AG04449 (cell line): ENCODE data around the gene MYOC.
"Not testable (repeated sequence)": the region's sequence is repeated elsewhere in the genome, so short reads cannot be mapped to it uniquely, and the experiment has no call there.

ENCODE experiments used
- CTCF ChIA-PET: fragments of 350-600 bp; formaldehyde crosslinking; extraction: SDS; loops from one replicate; lab custom pipeline; 2021; ENCODE audit warnings: antibody characterized with exemption; lab: Yijun Ruan, JAX
- POLR2A ChIA-PET: fragments of 400-600, 350-600 bp; formaldehyde crosslinking; extraction: SDS; loops from one replicate; lab custom pipeline; 2020; ENCODE audit warnings: antibody characterized with exemption, inconsistent platforms; lab: Yijun Ruan, JAX
- DNase-seq: peaks from one replicate; pipeline ENCODE4 v3.0.0-alpha.2; 2010; ENCODE audit warnings: low read depth, low spot score
- H3K4me3 ChIP-seq: 2 replicates; pipeline ENCODE4 v1.5.1; 2011; ENCODE audit warnings: low read depth, mild to moderate bottlenecking, control low read depth, low read length
- CTCF ChIP-seq: IDR thresholded peaks from one replicate; pipeline ENCODE4 v1.5.1; 2011; ENCODE audit warnings: mild to moderate bottlenecking, moderate library complexity, low read length, control low read depth, inconsistent platforms; ENCODE audit not compliant: insufficient read depth; ENCODE audit errors: missing control alignments

Gene MYOC

GRCh38 chr1:171663854-171664575 lies 11.5 kb upstream of the MYOC start:
- POLR2A ChIA-PET, result no interaction called here
- CTCF ChIA-PET, result interaction anchor here (1.0 to 1.5 kb wide), 3 partner anchors 9 to 20 kb away, joined by 3 to 6 read pairs (median 6); no protein-coding TSS in a partner anchor
- TF ChIP-seq CTCF, result no peak
- H3K4me3 ChIP-seq, result no peak overlapping the region
- DNase-seq, result no peak

GRCh38 chr1:171663036-171663853 lies 10.8 kb upstream of the MYOC start:
- ChIA-PET POLR2A (no interaction called here), CTCF (interaction anchor here (1.4 to 1.5 kb wide), 2 partner anchors 8 to 17 kb away, joined by 6 read pairs; no protein-coding TSS in a partner anchor)
- H3K4me3 ChIP-seq, result no peak overlapping the region
- TF ChIP-seq CTCF, result no peak
- DNase-seq, result no peak

- ChIA-PET POLR2A (no interaction called here), CTCF (interaction anchor here (1.1 kb wide), 1 partner anchor 17 kb away, joined by 3 read pairs; no protein-coding TSS in a partner anchor)
- H3K4me3 ChIP-seq, result no peak overlapping the region
- no peak for TF ChIP-seq CTCF
- no peak for DNase-seq
Observed at GRCh38 chr1:171661076-171661650, 8.7 kb upstream of the MYOC start.

- CTCF ChIA-PET, result interaction anchor here (0.8 to 4.1 kb wide), 7 partner anchors 10 to 140 kb away, joined by 3 to 61 read pairs (median 7); no protein-coding TSS in a partner anchor
- DNase-seq, POLR2A ChIA-PET, H3K4me3 ChIP-seq: not testable (repeated sequence)
Observed at GRCh38 chr1:171656206-171656605, 3.7 kb upstream of the MYOC start.

- H3K4me3 ChIP-seq, result no peak overlapping the region
- POLR2A ChIA-PET, result no interaction called here
- CTCF ChIA-PET, result interaction anchor here (0.8 to 4.1 kb wide), 7 partner anchors 10 to 123 kb away, joined by 3 to 61 read pairs (median 7); no protein-coding TSS in a partner anchor
- no peak for TF ChIP-seq CTCF
- DNase-seq, result no peak
Observed at GRCh38 chr1:171655746-171656116, 3.2 kb upstream of the MYOC start.

GRCh38 chr1:171654942-171655745 lies 2.7 kb upstream of the MYOC start:
- peak; percentile 75 for TF ChIP-seq CTCF
- no peak for DNase-seq
- ChIA-PET POLR2A (no interaction called here), CTCF (interaction anchor here (0.6 to 4.1 kb wide), 16 partner anchors 9 to 330 kb away, joined by 3 to 61 read pairs (median 5); no protein-coding TSS in a partner anchor)
- H3K4me3 ChIP-seq, result no peak overlapping the region
